ENCODE results near the gene MTAP. TPM values are rescaled to one million over a fixed set of nuclear protein-coding genes. Genes with fewer than 3 reads are reported as not detected.

The MTAP gene
- total RNA-seq, 1 experiment from 2014 or later = 102 TPM

DNA sequence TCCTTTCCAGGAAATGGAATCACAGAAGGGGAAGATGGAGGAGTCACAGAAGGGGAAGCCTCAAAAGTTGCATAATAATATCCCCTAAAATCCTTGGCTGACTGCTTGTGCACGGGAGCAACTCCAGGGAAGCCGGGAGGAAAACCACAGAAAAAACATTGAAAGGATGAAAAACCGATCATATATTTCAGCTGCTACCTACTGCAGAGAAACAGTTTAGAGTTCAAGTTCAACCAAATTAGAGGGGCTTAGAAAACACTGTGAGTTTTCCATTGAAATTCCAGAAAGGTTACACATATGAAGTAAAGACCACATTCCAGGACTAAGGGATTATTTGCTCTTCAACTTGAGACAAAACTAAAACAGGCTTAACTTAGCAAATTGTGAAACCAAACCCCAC is 37.6 kb upstream of the MTAP start:
- H3K9me3 ChIP-seq (ENCODE audit: control insufficient read depth, low read depth, low read length) = no peaks in the 10 kb centered on the region
- H3K79me1 ChIP-seq (ENCODE audit: insufficient read depth, low read depth, low read length, poor library complexity, severe bottlenecking) = no peaks in the 10 kb centered on the region
- no peak overlapping the region for H3K27ac ChIP-seq (ENCODE audit: insufficient read length, low read depth, low read length)
- H3K79me2 ChIP-seq (ENCODE audit: insufficient read depth, low read length) = no peaks in the 10 kb centered on the region
- no peak overlapping the region for H3T11ph ChIP-seq (ENCODE audit: low read length)
- H2BK12ac ChIP-seq (ENCODE audit: insufficient read length, low read depth, low read length) = no peak overlapping the region
- Mint-ChIP-seq H3K4me1 (no peaks in the 10 kb centered on the region), H3K36me3 (ENCODE audit: insufficient read depth in 1 of 3, low read depth in 3 of 3) (no peaks in the 10 kb centered on the region), H3K4me3 (no peak overlapping the region), H3K9me3 (no peaks in the 10 kb centered on the region), H3K27me3 (ENCODE audit: low read depth) (peaks cover 97% of the 10 kb centered on the region), H3K27ac (no peak overlapping the region)
- no peak overlapping the region for H2BK15ac ChIP-seq (ENCODE audit: low read depth, low read length)
- H2BK20ac ChIP-seq (ENCODE audit: low read depth, low read length, poor library complexity, severe bottlenecking) = no peak overlapping the region
- no peak overlapping the region for H2AK5ac ChIP-seq (ENCODE audit: insufficient read length, low read length)
- H3K4me1 ChIP-seq (ENCODE audit: insufficient read depth, low read length) = no peaks in the 10 kb centered on the region
- TF ChIP-seq, protein P1, sequence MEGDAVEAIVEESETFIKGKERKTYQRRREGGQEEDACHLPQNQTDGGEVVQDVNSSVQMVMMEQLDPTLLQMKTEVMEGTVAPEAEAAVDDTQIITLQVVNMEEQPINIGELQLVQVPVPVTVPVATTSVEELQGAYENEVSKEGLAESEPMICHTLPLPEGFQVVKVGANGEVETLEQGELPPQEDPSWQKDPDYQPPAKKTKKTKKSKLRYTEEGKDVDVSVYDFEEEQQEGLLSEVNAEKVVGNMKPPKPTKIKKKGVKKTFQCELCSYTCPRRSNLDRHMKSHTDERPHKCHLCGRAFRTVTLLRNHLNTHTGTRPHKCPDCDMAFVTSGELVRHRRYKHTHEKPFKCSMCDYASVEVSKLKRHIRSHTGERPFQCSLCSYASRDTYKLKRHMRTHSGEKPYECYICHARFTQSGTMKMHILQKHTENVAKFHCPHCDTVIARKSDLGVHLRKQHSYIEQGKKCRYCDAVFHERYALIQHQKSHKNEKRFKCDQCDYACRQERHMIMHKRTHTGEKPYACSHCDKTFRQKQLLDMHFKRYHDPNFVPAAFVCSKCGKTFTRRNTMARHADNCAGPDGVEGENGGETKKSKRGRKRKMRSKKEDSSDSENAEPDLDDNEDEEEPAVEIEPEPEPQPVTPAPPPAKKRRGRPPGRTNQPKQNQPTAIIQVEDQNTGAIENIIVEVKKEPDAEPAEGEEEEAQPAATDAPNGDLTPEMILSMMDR (conservative IDR thresholded peaks at IDR 0.05) = no peak
- no peak overlapping the region for H2AFZ ChIP-seq (ENCODE audit: low read length)
- H4K8ac ChIP-seq (replicated peaks; ENCODE audit: insufficient read length, low read depth, low read length) = no peak overlapping the region
- H3K56ac ChIP-seq (ENCODE audit: insufficient read length, low read depth, low read length) = no peak overlapping the region
- H2BK120ac ChIP-seq (ENCODE audit: low read depth, low read length, poor library complexity, severe bottlenecking) = no peak overlapping the region
- no CpG with 5 or more reads among the region's 3 CpGs for WGBS (ENCODE audit: extremely low coverage, insufficient read length, low lambda C conversion rate)
- H3K4ac ChIP-seq (ENCODE audit: low read depth, low read length) = no peak overlapping the region
- H3K23ac ChIP-seq (ENCODE audit: insufficient read length, low read depth, low read length) = no peak overlapping the region
- DNase-seq = no peak
- no peaks in the 10 kb centered on the region for H3K23me2 ChIP-seq (ENCODE audit: insufficient read length, low read depth, low read length, poor library complexity, severe bottlenecking)
- H3K18ac ChIP-seq (ENCODE audit: insufficient read length, low read depth, low read length) = no peak overlapping the region
- no peak overlapping the region for H3K14ac ChIP-seq (ENCODE audit: insufficient read depth, low read length)
- H4K5ac ChIP-seq (ENCODE audit: insufficient read length, low read depth, low read length) = no peak overlapping the region
- no peak overlapping the region for H4K91ac ChIP-seq (ENCODE audit: insufficient read length, low read depth, low read length)
- no peak overlapping the region for H3K9ac ChIP-seq (ENCODE audit: extremely low read depth, insufficient read length, low read length)
- H3K4me2 ChIP-seq (ENCODE audit: insufficient read depth, insufficient read length, low read length) = no peak overlapping the region
- H4K20me1 ChIP-seq (ENCODE audit: control insufficient read depth, insufficient read depth, insufficient read length) = no peaks in the 10 kb centered on the region
- no peak overlapping the region for H2BK5ac ChIP-seq (ENCODE audit: insufficient read length, low read length)
- H3K27me3 ChIP-seq (ENCODE audit: insufficient read depth, low read length) = peaks cover 6% of the 10 kb centered on the region; the same call in 1 of the 2 replicates

All from H9 (cell line).